IMR-90 (cell line): ENCODE data around the gene IRF6. TPM values are rescaled to one million over a fixed set of nuclear protein-coding genes. Genes with fewer than 3 reads are reported as not detected.
A peak's percentile ranks its signal among the peaks of the same experiment; 100 is the strongest.

ENCODE experiments used
- ATAC-seq: fragments of 200-7000 bp; cut with Tn5 transposase; 2 replicates; pipeline ENCODE4 v1.9.1; 2020; ENCODE audit warnings: low read depth, mild to moderate bottlenecking, moderate library complexity
- BruUV-seq: library from RNA; stranded (reverse); fragments of 400-500 nt; replicated peaks from 2 replicates; lab custom pipeline; 2021; lab: Mats Ljungman, UMichigan
- CTCF ChIA-PET: fragments of 300-600 bp; formaldehyde crosslinking; extraction: SDS; loops from one replicate; lab custom pipeline; 2021; ENCODE audit warnings: antibody characterized with exemption; lab: Yijun Ruan, JAX
- POLR2A ChIA-PET: fragments of 300-600 bp; sonication (Branson Sonifier 250); formaldehyde crosslinking; loops from one replicate; lab custom pipeline; 2022; ENCODE audit warnings: antibody characterized with exemption; ENCODE audit not compliant: unreplicated experiment; lab: Charles Lee
- DNase-seq: peaks from one replicate; pipeline ENCODE4 v3.0.0; 2013
- H2AFZ ChIP-seq: replicated peaks from 2 replicates; pipeline ENCODE3; 2013; ENCODE audit warnings: low read length, mild to moderate bottlenecking; ENCODE audit not compliant: poor library complexity
- H2AK5ac ChIP-seq: 2 replicates; pipeline ENCODE4 v1.6.1; 2013; ENCODE audit warnings: low read depth, low read length, inconsistent platforms
- H2AK9ac ChIP-seq: replicated peaks from 2 replicates; pipeline ENCODE3; 2013; ENCODE audit warnings: mild to moderate bottlenecking, low read depth, low read length, moderate library complexity; ENCODE audit not compliant: poor library complexity
- H2BK120ac ChIP-seq: 2 replicates; pipeline ENCODE4 v1.6.1; 2013; ENCODE audit warnings: low read depth, low read length, inconsistent platforms
- H2BK15ac ChIP-seq: 3 replicates; pipeline ENCODE4 v1.6.1; 2013; ENCODE audit warnings: low read depth, low read length, inconsistent platforms
- H2BK20ac ChIP-seq: 2 replicates; pipeline ENCODE4 v1.6.1; 2013; ENCODE audit warnings: low read depth, mild to moderate bottlenecking, inconsistent platforms, low read length, moderate library complexity
- H2BK5ac ChIP-seq: 2 replicates; pipeline ENCODE4 v1.6.1; 2013; ENCODE audit warnings: mild to moderate bottlenecking, low read depth, low read length, inconsistent platforms; ENCODE audit not compliant: poor library complexity, severe bottlenecking
- H3K14ac ChIP-seq: replicated peaks from 2 replicates; pipeline ENCODE4 v1.6.1; 2013; ENCODE audit warnings: low read depth, low read length, inconsistent platforms
- H3K18ac ChIP-seq: 2 replicates; pipeline ENCODE4 v1.6.1; 2013; ENCODE audit warnings: low read depth, low read length, control low read depth
- H3K23ac ChIP-seq: 2 replicates; pipeline ENCODE4 v1.6.1; 2013; ENCODE audit warnings: low read depth, low read length, inconsistent platforms
- H3K27ac ChIP-seq: 2 replicates; pipeline ENCODE4 v1.5.1; 2013; ENCODE audit warnings: mild to moderate bottlenecking, control low read depth, low read length; ENCODE audit not compliant: insufficient read depth
- H3K27me3 ChIP-seq: 2 replicates; pipeline ENCODE4 v1.6.1; 2013; ENCODE audit warnings: low read length; ENCODE audit not compliant: control insufficient read depth, insufficient read depth
- H3K36me3 ChIP-seq: 2 replicates; pipeline ENCODE4 v1.6.1; 2013; ENCODE audit warnings: low read length, mixed read lengths; ENCODE audit not compliant: control insufficient read depth, insufficient read depth
- H3K4ac ChIP-seq: 2 replicates; pipeline ENCODE4 v1.6.1; 2013; ENCODE audit warnings: low read depth, low read length, inconsistent platforms
- H3K4me1 ChIP-seq: 2 replicates; pipeline ENCODE4 v1.6.1; 2013; ENCODE audit warnings: low read length, mixed read lengths; ENCODE audit not compliant: control insufficient read depth, insufficient read depth
- H3K4me2 ChIP-seq: 2 replicates; pipeline ENCODE4 v1.6.1; 2013; ENCODE audit warnings: low read depth, mild to moderate bottlenecking, control low read depth, low read length, moderate library complexity
- H3K4me3 ChIP-seq: 2 replicates; pipeline ENCODE4 v1.5.1; 2013; ENCODE audit warnings: low read depth, mild to moderate bottlenecking, control low read depth, low read length, moderate library complexity; ENCODE audit not compliant: insufficient read depth
- H3K56ac ChIP-seq: 2 replicates; pipeline ENCODE4 v1.6.1; 2013; ENCODE audit warnings: low read length, inconsistent platforms; ENCODE audit not compliant: insufficient read depth; ENCODE audit errors: extremely low read depth
- H3K79me1 ChIP-seq, 2 experiments: 2 replicates each; pipeline ENCODE4 v1.6.1; 2013; ENCODE audit warnings: low read length in 2 of 2, inconsistent platforms in 1 of 2, low read depth in 1 of 2
- H3K9ac ChIP-seq: 2 replicates; pipeline ENCODE4 v1.6.1; 2013; ENCODE audit warnings: low read depth, low read length, control low read depth
- H3K9me1 ChIP-seq: 2 replicates; pipeline ENCODE4 v1.6.1; 2013; ENCODE audit warnings: low read length, inconsistent platforms; ENCODE audit not compliant: insufficient read depth
- H3K9me3 ChIP-seq: 2 replicates; pipeline ENCODE4 v1.6.1; 2013; ENCODE audit warnings: low read length; ENCODE audit not compliant: control insufficient read depth, insufficient read depth
- H4K20me1 ChIP-seq: 2 replicates; pipeline ENCODE4 v1.6.1; 2013; ENCODE audit warnings: low read length, inconsistent platforms; ENCODE audit not compliant: insufficient read depth
- H4K5ac ChIP-seq: 2 replicates; pipeline ENCODE4 v1.6.1; 2013; ENCODE audit warnings: mild to moderate bottlenecking, low read depth, low read length, control low read depth
- H4K8ac ChIP-seq, 2 experiments: 2 replicates each; pipeline ENCODE4 v1.6.1; 2013; ENCODE audit warnings: low read depth in 2 of 2, low read length in 2 of 2, control low read depth in 1 of 2, inconsistent platforms in 1 of 2
- H4K91ac ChIP-seq: 2 replicates; pipeline ENCODE4 v1.6.1; 2013; ENCODE audit warnings: low read depth, low read length, inconsistent platforms; ENCODE audit not compliant: insufficient read depth
- BHLHE40 ChIP-seq: fragments of 150-350 bp; IDR thresholded peaks from 2 replicates; pipeline ENCODE4 v1.6.1; 2016; ENCODE audit warnings: mild to moderate bottlenecking, low read depth, low read length
- CEBPB ChIP-seq: IDR thresholded peaks from 2 replicates; pipeline ENCODE4 v1.6.1; 2012; ENCODE audit warnings: low read depth, low read length, improper control_type of control experiment
- CHD1 ChIP-seq: IDR thresholded peaks from 2 replicates; pipeline ENCODE4 v1.6.1; 2012; ENCODE audit warnings: low read depth, low read length, improper control_type of control experiment
- FOS ChIP-seq: fragments of 150-350 bp; IDR thresholded peaks from 2 replicates; pipeline ENCODE4 v1.6.1; 2016; ENCODE audit warnings: low read depth, low read length
- MAFK ChIP-seq: IDR thresholded peaks from 2 replicates; pipeline ENCODE4 v1.6.1; 2012; ENCODE audit warnings: low read depth, low read length, improper control_type of control experiment
- MAZ ChIP-seq: IDR thresholded peaks from 2 replicates; pipeline ENCODE4 v1.6.1; 2012; ENCODE audit warnings: low read depth, mild to moderate bottlenecking, low read length, improper control_type of control experiment, moderate library complexity, borderline replicate concordance
- NFE2L2 ChIP-seq: fragments of 150-350 bp; IDR thresholded peaks from 2 replicates; pipeline ENCODE4 v1.6.1; 2016; ENCODE audit warnings: low read depth, mild to moderate bottlenecking, low read length
- POLR2A ChIP-seq: IDR thresholded peaks from 2 replicates; pipeline ENCODE4 v1.6.1; 2012; ENCODE audit warnings: mild to moderate bottlenecking, low read depth, low read length
- RAD21 ChIP-seq: IDR thresholded peaks from 2 replicates; pipeline ENCODE4 v1.6.1; 2012; ENCODE audit warnings: low read length, improper control_type of control experiment
- RCOR1 ChIP-seq: IDR thresholded peaks from 2 replicates; pipeline ENCODE4 v1.6.1; 2012; ENCODE audit warnings: mild to moderate bottlenecking, low read length, improper control_type of control experiment; ENCODE audit not compliant: insufficient replicate concordance
- SMC3 ChIP-seq: fragments of 150-350 bp; IDR thresholded peaks from 2 replicates; pipeline ENCODE4 v1.6.1; 2016; ENCODE audit warnings: low read depth, mild to moderate bottlenecking, antibody characterized with exemption, low read length, moderate library complexity
- WGBS, 2 experiments: methylation state at CpG; one replicate each; pipeline versions ENCODE4 v1.1.5 to v1.1.7; 2013; ENCODE audit warnings: missing lambda C conversion rate in 2 of 2; ENCODE audit not compliant: insufficient read length in 1 of 2; ENCODE audit errors: extremely low coverage in 2 of 2; 5-methylcytosine and 5-hydroxymethylcytosine counted together
- dilution Hi-C: fragments of 300-500 bp; cut with HindIII; formaldehyde crosslinking; loops from one replicate; pipeline ENCODE4 v1.14.3; 2018; ENCODE audit warnings: low sequenced_read_pairs; ENCODE audit not compliant: unreplicated experiment
- in situ Hi-C: fragments of 300-500 bp; cut with MboI; formaldehyde crosslinking; loops from 3 replicates; pipeline ENCODE4 v1.14.3; 2019; ENCODE audit warnings: low sequenced_read_pairs, inconsistent platforms, mixed read lengths
- intact Hi-C: fragments of 100-400 bp; cut with micrococcal nuclease; formaldehyde crosslinking; loops from 2 replicates; pipeline ENCODE4 v1.10.0; 2022
- polyA plus RNA-seq, 3 experiments: library from polyadenylated mRNA; depleted of rRNA; stranded (reverse); fragments of >200 nt; gene quantifications; 2 replicates each; pipeline ENCODE4 v1.2.3, GENCODE V29; 2012; ENCODE audit warnings: low replicate concordance in 1 of 3
- total RNA-seq: library from RNA; depleted of rRNA; stranded (reverse); fragments of >200 nt; gene quantifications from 2 replicates; pipeline ENCODE4 v1.2.3, GENCODE V29; 2012
- TF ChIP-seq, protein P1 (sequence below): conservative IDR thresholded peaks from 2 replicates; pipeline ENCODE4 v1.5.1; 2012; ENCODE audit warnings: mild to moderate bottlenecking, low read depth, low read length, improper control_type of control experiment
- TF ChIP-seq, protein P2 (sequence below): fragments of 150-350 bp; IDR thresholded peaks from 2 replicates; pipeline ENCODE4 v1.6.1; 2017; ENCODE audit warnings: mild to moderate bottlenecking, antibody characterized with exemption, low read length, low read depth
- TF ChIP-seq, protein P3 (sequence below): fragments of 150-350 bp; IDR thresholded peaks from 2 replicates; pipeline ENCODE4 v1.6.1; 2016; ENCODE audit warnings: low read depth, mild to moderate bottlenecking, low read length, moderate library complexity, borderline replicate concordance

IRF6 gene
- total and polyA plus RNA-seq, 2 of the 4 experiments (the other 2 are of a cell fraction): 1.2 to 2.9 TPM

DNA sequence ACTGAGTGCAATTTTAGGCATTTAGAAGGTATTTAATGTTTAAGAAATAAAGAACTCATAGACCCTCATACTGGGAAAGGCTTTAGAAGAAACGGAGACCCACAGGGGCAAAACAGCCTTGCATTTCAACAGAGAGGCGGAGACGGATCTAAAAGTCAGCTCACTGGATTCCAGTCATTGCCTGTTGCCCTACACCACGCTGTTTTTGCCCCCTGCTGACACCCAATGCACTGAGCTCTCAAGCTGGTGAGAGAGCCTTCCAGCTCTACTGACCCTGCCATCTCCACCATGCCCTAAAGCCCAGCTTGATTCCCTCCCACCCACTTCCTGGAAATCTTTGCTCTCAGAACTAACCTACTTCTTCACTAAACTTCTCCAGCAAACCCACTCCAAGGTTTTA lies 57.3 kb downstream of the IRF6 start:
- Histone ChIP-seq H2BK15ac (no peak overlapping the region), H3K9me1 (0 out of 2 replicates have a peak, but pooled peaks cover 3% of the 10 kb centered on the region), H2AFZ (peak overlapping the region; percentile 82), H4K5ac (no peak overlapping the region), H3K9ac (no peak overlapping the region), H3K18ac (no peak overlapping the region), H3K36me3 (no peaks in the 10 kb centered on the region), H3K4ac (no peak overlapping the region), H2BK120ac (no peak overlapping the region), H3K56ac (no peak overlapping the region), H2AK9ac (no peak overlapping the region), H3K27ac (no peak overlapping the region), H4K8ac (no peak overlapping the region), H3K4me1 (no peaks in the 10 kb centered on the region), H2BK20ac (no peak overlapping the region), H3K23ac (no peak overlapping the region), H3K9me3 (no peaks in the 10 kb centered on the region), H2BK5ac (no peak overlapping the region), H4K91ac (no peak overlapping the region), H3K79me1 (no peaks in the 10 kb centered on the region), H2AK5ac (0 out of 2 replicates have a peak overlapping the region, but pooled peaks have one; percentile 13), H3K4me2 (no peak overlapping the region), H3K14ac (no peak overlapping the region), H3K4me3 (no peak overlapping the region), H3K27me3 (0 out of 2 replicates have a peak, but pooled peaks cover 1% of the 10 kb centered on the region), H4K20me1 (no peaks in the 10 kb centered on the region)
- ChIA-PET POLR2A (no interaction called here), CTCF (interaction anchor here (1.1 to 1.4 kb wide), 3 partner anchors 11 to 99 kb away, joined by 3 to 10 read pairs (median 5); no protein-coding TSS in a partner anchor)
- WGBS, 2 experiments: 71% methylated on average over 2 of the region's 4 CpGs; no CpG with 5 or more reads in 1 of the 2 experiments
- DNase-seq (no peak), ATAC-seq (no peak)
- dilution Hi-C loops (no loop called here), in situ Hi-C loops (no loop called here), intact Hi-C loops (loop anchor here (1.0 to 5.0 kb wide), 2 partner anchors 101 to 179 kb away; no protein-coding TSS in a partner anchor)
- no TSS peak for BruUV-seq
- TF ChIP-seq NFE2L2 (no peak), RAD21 (no peak), POLR2A (no peak), SMC3 (no peak), BHLHE40 (no peak), CEBPB (no peak), MAZ (no peak), FOS (no peak), MAFK (no peak), RCOR1 (no peak), CHD1 (no peak)
- TF ChIP-seq, protein P1, sequence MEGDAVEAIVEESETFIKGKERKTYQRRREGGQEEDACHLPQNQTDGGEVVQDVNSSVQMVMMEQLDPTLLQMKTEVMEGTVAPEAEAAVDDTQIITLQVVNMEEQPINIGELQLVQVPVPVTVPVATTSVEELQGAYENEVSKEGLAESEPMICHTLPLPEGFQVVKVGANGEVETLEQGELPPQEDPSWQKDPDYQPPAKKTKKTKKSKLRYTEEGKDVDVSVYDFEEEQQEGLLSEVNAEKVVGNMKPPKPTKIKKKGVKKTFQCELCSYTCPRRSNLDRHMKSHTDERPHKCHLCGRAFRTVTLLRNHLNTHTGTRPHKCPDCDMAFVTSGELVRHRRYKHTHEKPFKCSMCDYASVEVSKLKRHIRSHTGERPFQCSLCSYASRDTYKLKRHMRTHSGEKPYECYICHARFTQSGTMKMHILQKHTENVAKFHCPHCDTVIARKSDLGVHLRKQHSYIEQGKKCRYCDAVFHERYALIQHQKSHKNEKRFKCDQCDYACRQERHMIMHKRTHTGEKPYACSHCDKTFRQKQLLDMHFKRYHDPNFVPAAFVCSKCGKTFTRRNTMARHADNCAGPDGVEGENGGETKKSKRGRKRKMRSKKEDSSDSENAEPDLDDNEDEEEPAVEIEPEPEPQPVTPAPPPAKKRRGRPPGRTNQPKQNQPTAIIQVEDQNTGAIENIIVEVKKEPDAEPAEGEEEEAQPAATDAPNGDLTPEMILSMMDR: no peak
- TF ChIP-seq, protein P2, sequence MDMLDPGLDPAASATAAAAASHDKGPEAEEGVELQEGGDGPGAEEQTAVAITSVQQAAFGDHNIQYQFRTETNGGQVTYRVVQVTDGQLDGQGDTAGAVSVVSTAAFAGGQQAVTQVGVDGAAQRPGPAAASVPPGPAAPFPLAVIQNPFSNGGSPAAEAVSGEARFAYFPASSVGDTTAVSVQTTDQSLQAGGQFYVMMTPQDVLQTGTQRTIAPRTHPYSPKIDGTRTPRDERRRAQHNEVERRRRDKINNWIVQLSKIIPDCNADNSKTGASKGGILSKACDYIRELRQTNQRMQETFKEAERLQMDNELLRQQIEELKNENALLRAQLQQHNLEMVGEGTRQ: no peak
- TF ChIP-seq, protein P3, sequence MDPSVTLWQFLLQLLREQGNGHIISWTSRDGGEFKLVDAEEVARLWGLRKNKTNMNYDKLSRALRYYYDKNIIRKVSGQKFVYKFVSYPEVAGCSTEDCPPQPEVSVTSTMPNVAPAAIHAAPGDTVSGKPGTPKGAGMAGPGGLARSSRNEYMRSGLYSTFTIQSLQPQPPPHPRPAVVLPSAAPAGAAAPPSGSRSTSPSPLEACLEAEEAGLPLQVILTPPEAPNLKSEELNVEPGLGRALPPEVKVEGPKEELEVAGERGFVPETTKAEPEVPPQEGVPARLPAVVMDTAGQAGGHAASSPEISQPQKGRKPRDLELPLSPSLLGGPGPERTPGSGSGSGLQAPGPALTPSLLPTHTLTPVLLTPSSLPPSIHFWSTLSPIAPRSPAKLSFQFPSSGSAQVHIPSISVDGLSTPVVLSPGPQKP: no peak
